NCI-H2227 treated with DMSO at 0.1 percent for 48 hours (cell line): Measurements from ENCODE around the gene NSUN7.

ENCODE experiments used
- DNase-seq: peaks from one replicate; lab custom pipeline; 2025; lab: John Stamatoyannopoulos, UW

Gene NSUN7

DNA sequence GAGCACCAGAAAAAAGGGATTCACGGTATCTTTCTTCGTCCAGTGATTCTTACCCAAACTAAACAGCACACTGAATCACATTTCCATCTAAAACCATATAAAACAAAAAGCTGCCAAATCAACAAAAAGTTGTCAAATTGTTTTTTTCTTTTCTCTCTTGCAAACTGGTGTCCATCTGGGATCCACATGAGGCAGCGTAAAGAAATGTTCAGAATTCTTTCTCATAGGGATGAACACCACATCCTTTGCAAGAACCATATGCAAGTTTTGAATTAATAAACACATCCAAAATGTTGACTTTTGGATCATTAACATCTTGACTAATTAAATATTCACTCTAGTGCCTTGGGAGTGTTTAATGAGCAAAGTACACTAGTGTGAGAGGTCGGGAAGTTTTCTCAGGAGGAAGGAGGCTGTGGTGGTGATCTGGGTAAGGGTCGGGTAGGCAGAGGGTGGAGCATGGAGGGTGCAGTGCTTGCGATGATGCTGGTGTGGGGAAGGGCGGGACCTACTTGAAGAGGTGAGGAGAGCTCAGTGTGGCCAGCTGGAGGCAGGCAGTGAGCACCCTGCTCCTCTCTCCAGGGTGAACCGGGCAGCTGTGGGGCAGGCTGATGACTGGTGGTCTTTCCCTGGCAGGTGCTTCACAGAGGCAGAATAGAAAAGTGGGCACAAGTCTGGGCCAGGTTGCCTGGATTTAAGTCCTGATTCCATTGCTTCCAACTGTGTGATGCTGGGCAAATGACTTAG is 72.8 kb downstream of the NSUN7 start:
- no peak for DNase-seq

DNA sequence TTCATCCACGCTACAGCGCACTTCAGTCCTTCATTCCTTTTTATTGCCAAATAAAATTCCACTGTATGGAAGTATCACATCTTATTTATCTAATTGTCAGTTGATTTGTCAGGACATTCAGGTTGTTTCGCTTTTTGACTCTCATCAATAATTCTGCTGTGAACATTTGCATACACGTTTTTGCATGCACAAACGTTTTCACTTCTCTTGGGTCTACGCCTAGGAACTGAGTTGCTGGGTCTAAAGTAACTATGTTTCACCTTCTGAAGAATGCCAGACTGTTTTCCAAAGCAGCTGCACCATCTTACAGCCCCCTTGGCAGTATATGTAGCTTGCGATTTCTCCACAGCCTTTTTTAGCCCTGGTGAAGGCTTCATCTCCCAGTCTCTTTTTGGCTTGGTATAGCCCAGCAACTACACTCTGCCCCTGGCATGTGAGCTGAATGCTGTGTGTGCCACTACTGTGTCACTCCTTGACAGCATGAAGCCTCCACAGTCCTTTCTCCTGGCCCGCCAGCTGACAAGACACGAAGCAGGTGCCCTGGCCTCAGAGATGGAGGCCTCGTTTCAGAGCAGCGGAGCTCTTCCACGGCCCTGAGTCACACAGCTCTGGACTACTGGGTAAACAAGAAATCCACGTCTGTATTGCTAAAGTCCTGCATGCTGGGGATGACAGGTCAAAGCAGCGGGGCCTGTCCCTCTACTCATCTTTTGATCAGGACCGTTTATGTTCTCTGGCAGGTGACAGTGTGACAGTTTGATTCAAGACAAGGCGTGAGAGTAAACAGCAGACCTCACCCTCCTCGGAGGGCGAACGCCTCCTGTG is 75.5 kb downstream of the NSUN7 start:
- DNase-seq, result no peak

DNA sequence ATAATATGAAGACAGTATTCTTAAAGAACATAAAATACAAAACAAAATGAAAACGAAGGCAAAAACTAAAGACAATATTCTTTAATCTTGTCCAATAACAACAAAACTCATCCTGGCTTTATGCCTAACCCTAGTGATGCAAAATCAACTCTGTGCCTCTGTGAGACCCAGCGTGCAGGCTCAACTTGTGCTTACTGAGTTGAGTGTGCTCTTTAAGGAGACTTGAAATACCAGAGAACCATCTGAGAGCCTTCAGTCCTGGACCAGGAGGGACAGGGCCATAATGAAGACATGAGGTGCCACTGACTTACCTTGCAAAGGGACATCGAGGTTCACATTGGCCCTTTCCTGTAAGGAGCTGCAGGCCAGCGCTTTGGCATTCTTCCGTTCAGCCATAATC is 77.1 kb downstream of the NSUN7 start:
- no peak for DNase-seq

DNA sequence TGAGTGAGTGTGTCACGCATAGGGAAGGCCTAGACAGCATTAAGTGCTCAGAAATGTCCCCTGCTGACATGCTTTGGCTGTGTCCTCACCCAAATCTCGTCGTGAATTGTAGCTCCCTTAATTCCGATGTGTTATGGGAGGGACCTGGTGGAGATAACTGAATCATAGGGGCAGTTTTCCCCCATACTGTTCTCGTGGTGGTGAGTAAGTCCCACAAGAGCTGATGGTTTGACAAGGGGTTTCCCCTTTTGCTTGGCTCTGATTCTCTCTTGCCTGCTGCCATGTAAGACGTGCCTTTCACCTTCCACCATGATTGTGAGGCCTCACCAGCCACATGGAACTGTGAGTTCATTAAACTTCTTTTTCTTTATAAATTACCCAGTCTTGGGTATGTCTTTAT is 78.0 kb downstream of the NSUN7 start:
- no peak for DNase-seq

DNA sequence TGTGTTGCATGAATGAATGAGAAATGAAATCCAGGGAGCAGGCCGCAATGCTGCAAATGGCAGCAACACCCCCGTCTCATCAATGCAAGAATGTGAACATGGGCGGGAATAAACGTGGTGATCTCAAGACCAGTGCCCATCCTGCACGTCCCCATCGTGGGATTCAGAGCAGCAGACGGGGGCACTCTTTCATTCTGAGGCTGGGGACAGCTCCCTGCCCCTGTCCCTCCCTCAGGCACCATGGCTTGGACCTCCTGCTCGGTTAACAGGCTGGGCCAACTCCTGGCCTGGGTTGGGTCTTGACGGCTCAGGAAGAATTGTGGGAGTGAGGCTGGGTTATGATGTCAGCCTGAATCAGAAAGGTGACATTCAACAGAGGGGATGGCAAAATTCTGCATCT is 78.9 kb downstream of the NSUN7 start:
- no peak for DNase-seq

DNA sequence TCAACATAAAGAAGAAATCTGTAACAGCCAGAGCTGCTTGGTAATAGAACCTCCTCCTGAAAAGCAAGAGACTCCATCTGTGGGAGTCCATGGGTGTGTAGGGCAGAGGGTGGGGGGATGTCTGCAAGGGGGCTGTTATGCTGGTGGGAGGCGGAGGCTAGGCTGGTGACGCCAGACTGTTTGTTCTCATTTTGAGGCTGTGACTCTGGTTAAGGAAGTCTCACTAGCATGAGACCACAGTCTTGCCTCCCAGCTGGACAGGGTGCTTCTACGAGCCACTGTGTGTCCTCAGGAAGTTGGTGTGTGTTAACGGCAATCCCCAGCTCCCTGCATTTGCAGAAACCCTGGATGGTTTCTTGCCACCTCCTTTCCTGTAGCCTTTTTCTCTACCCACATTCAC is 79.8 kb downstream of the NSUN7 start:
- no peak for DNase-seq

GRCh38 chr4:40831146-40831907 is 81.6 kb downstream of the NSUN7 start:
- peak; percentile 69 for DNase-seq

DNA sequence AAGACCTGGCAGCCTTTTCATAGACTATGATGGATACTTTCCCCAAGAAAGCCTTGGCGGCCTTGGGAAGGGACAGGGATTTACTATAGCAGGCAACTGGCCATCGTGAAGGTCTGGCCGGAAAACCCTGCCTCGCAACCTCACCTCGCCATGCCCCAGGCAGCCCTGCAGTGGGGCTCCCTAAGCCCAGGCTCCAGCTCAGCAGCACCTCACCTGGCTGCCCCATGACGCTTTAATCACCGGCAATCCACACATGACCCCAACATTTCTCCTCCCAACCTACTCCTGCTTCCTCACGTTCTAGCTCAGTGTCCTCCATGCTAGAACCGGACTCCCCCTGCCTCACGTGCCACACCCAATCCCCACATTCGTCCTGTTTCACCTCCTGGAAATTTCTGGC is 82.4 kb downstream of the NSUN7 start:
- no peak for DNase-seq

DNA sequence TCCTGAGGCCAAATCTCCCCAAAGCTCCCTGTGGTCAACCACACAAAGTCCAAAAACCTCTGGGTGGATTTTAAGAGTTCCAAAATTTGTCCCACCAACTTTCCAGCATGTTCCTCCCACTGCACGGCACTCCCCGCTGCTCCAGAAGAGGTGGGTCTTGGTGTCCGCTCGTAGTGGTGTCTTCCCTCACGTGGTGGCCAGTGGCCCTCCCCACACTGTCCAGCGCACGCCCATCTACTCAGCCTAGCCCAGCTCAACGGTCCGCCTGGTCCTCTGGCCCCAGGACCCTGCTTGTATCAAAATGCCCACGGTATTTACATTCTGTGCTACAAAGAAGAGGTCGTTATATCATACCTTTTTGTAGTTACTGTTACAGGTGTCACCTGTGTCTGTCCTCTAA is 83.5 kb downstream of the NSUN7 start:
- no peak for DNase-seq

DNA sequence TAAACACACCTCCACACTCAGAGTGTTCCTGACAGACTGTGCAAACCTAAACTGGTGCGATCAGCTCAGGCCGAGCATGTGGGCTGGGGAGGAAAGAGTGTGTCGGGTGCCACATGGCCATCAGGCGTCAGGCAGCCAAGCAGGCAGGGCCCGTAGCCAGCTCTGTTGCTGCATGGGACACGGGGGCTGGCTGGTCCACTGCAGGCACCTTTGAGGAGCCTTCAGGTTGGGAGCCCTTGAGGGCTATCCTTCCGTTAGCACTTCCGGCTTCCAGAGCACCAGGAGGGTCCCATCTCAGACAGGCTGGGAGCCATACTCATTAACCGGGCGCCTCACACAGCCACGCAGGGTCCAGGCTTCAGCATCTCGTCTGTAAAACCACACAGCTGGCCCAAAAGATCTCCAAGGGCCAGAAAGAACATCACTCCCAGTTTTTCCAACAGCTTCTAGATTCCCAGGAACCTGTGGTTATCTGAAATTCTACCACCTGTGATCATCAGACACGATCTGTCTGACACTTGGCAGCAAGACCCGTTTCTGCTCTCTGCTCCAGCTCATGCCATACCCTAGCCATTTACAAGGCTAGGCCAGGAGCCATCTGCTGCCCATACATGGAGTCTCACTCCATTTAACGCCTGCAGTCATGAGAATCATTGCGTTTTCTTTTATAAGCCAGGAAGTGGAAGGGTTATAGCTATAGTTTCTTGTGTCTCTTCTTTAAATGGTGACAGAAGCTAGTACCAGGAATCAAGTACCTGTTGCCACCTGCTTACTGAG is 87.5 kb downstream of the NSUN7 start:
- no peak for DNase-seq

DNA sequence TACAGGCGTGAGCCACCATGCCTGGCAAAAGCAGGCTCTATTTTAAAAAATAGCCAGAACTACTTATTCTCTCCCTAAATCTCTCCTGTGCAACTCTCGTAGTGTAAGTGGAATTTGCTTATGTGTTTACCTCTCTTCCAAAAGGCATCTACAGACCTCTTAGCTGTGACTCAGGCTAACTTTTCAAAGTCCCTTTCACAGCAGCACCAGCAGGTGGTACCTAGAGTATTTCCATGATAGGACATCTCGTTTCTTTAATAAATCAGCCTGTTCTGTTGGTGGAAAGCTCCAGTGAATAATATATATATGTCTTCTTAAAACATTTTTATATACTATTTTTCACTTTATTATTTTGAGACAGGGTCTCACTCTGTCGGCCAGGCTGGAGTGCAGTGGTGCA is 89.0 kb downstream of the NSUN7 start:
- DNase-seq, result no peak

DNA sequence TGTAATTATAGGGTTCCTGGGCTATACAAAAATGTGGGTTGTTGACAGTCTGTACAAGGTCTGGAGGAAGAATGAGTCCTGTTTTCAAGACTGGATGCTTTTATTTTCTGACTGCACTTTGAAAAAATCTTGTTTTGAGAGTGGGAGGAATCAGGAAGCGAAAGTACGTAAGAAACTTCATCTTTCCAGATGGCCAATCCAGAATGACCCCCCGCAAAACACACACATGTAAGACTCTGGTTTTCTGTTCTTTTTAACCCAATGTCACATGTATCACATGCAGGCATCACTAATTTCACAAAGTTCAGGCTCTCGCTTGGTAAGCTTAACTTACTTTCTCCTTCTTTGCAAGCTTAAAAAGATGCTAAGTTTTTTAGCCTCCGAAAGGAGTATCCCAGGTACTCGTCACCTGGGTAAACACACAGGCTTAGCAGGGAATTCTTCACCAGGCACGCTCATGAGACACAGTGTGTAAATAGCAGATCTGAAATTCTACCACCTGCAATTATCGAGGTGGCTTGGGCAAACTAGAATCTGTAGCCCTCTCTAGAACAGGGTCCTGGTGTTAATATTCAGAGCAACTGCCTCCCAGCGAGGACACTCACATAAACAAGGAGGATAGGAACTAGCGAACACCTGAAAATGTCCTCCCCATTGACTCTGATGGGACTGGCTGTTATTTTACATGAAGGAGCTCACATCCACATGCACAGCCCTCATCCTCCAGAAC is 90.7 kb downstream of the NSUN7 start:
- no peak for DNase-seq

- DNase-seq, result peak; percentile 9
These were observed 91.3 kb downstream of the NSUN7 start for GRCh38 chr4:40840985-40841571.

- DNase-seq, result no peak
These were observed 92.6 kb downstream of the NSUN7 start for GRCh38 chr4:40842318-40842717.

- DNase-seq, result no peak
These were observed 93.1 kb downstream of the NSUN7 start for GRCh38 chr4:40842725-40843423.

- no peak for DNase-seq
These were observed 93.9 kb downstream of the NSUN7 start for GRCh38 chr4:40843696-40844095.

- DNase-seq, result no peak
These were observed 94.5 kb downstream of the NSUN7 start for GRCh38 chr4:40844261-40844660.

DNA sequence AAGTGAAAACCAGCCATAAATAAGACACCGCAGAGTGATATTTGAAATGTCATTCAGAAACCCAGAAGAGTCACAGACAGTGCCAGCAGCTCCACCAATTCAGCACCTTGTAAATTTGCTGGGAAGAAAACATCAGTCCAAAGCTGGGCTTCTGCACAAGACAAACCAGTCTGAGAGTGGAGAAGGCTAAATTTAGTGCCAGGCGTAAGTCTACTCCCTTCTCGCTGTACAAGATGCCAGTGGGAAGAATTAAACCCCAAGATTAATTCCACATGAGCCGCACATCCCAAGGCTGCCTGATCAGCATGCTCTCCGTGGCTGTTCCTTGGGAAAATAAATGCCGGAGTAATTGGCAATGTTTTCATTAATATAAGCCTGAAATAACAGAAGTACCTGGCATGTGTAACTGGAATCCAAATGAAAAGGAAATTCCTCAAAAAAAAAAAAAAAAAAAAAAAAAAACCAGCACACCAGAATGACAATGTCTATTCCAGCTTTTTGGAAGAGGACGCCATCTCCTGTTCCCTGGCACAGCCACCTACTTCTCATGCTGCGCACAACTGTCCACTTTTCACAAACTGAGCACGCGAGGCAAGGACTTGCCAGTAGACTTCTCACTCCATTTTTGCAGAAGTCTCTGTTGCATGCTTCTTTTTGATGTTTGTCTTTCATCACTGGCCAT is 95.5 kb downstream of the NSUN7 start:
- DNase-seq, result no peak

DNA sequence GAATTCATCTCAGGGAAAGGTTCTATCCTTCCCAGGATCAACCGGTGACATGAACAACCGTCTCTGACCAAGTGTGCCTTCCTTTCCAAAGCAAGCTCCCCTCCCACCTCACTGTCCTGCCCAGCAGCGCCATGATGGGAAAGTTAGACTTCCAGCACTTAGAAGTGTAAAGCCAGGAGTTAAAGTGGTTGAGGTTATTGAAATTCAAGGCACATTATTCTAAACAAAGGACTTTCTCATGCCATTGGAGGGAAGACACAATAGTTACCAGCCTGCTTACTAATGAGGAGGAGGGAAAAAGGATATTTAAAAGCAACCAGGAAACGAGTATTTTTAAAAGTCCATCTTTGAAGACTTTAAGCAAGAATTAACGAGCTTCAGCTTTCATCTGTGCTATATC is 96.8 kb downstream of the NSUN7 start:
- DNase-seq, result no peak

GRCh38 chr4:40848251-40848650 is 98.5 kb downstream of the NSUN7 start:
- DNase-seq, result peak; percentile 34
